ENCODE measurements around the gene TXNRD1.
A peak's percentile ranks its signal among the peaks of the same experiment; 100 is the strongest.

Gene TXNRD1

DNA sequence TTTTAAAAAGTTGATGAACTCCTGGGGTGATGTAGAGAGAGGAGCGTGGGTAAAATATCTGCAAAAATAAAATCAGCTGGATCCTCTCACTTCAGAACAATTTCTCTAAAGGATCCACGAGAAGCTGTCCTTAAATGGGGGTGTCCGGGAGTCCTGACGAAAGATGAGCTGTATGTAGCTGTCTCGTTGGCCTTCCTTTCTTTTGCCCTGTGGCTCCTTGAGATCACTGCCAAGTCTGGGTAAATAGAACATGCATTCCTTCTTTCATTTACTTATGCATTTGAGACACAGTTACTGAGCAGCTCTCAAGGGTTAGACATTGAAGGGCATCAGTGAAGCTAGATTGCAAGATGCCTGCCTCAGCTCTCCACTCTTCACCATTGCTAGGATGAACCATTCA is 35.2 kb upstream of the TXNRD1 start:
- H3K36me3 ChIP-seq (ENCODE audit: control insufficient read depth, insufficient read depth, low read length): no peaks in the 10 kb centered on the region
- H3K4me1 ChIP-seq (ENCODE audit: control insufficient read depth, insufficient read depth, low read length): peaks cover 41% of the 10 kb centered on the region
- peak overlapping the region; percentile 54 for H3K27ac ChIP-seq (ENCODE audit: low read depth, low read length)
- no peak overlapping the region for H3K4me3 ChIP-seq (ENCODE audit: low read length)
- no peak overlapping the region for H3K9ac ChIP-seq (ENCODE audit: low read length)
- no peaks in the 10 kb centered on the region for H3K27me3 ChIP-seq (ENCODE audit: control insufficient read depth, insufficient read depth, low read length)

DNA sequence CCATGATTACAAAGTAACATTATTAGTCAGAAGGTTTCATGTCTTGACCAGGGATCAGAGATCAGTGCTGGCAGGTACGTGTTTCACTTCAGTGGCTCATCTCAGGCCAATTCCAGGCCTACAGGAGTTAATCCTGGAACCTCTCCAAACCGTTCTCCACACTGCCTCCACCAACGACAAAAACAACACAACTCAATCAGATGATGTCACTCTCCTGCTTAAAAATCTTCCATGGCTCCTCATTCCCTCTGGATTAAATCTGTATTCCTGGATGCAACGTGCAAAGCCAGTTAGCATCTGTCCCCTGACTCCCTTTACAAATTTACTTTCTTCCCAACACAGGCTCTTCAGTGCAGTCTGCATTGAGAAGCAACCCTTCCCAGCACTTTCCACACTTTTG is 34.3 kb upstream of the TXNRD1 start:
- Histone ChIP-seq H3K36me3 (ENCODE audit: control insufficient read depth, insufficient read depth, low read length) (no peaks in the 10 kb centered on the region), H3K27me3 (ENCODE audit: control insufficient read depth, insufficient read depth, low read length) (no peaks in the 10 kb centered on the region), H3K9ac (ENCODE audit: low read length) (no peak overlapping the region), H3K27ac (ENCODE audit: low read depth, low read length) (peak overlapping the region; percentile 54), H3K4me1 (ENCODE audit: control insufficient read depth, insufficient read depth, low read length) (peaks cover 47% of the 10 kb centered on the region), H3K4me3 (ENCODE audit: low read length) (no peak overlapping the region)

DNA sequence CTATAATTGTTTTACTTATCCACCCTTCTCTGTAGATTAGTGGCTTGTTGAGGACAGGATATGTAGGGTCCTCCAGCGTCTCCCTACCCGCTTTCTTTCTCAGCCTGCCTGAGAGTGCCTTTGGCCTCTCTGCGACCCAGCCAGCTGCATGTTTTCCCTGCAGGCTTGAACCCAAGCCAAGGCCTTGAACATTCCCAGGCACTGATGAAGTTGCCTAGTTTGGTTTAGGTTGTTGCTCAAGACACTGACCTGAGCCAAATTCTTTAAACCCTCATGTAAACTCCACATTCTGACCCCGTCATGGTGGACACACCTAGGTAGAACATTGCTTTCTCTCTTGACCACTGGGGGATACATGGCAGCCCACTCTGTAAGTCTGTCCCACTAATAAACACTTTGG is 33.4 kb upstream of the TXNRD1 start:
- Histone ChIP-seq H3K36me3 (ENCODE audit: control insufficient read depth, insufficient read depth, low read length) (no peaks in the 10 kb centered on the region), H3K27me3 (ENCODE audit: control insufficient read depth, insufficient read depth, low read length) (no peaks in the 10 kb centered on the region), H3K9ac (ENCODE audit: low read length) (no peak overlapping the region), H3K4me3 (ENCODE audit: low read length) (no peak overlapping the region), H3K4me1 (ENCODE audit: control insufficient read depth, insufficient read depth, low read length) (peaks cover 42% of the 10 kb centered on the region), H3K27ac (ENCODE audit: low read depth, low read length) (peak overlapping the region; percentile 54)

DNA sequence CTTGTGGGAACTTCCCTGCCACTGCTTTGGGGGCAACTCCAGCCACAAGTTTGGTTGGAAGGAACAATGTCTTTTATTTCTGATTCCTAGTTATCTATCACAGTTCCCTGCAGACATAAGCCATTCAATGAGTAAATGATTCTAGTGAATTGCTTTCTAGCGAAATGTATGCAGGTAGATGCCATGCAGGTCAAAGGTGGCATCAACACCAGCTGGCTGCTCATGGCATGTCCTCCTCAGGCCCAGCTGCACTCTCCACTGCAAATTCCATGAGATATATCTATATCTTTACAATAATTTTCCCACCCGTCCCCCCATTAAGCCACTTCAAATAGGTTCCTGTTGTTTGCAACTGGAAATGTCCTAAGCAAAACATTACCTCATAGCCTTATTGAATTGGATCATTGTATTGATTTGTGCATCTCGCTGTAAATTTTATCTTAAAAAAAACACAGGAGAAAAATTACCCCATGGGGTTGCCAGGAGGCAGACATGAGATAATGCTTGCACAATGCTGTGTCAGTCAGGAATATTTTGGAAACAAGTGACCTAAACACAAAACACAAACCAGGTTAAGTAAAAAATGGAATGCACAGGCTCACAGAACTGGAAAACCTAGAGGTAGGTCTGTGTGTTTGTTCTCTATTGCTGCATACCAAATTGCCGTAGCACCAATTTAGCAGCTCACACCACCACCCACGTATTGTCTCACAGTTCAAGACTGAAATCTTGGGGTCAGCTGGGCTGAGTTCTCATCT is 32.8 kb upstream of the TXNRD1 start:
- Histone ChIP-seq H3K27ac (ENCODE audit: low read depth, low read length) (peak overlapping the region; percentile 54), H3K4me3 (ENCODE audit: low read length) (no peak overlapping the region), H3K36me3 (ENCODE audit: control insufficient read depth, insufficient read depth, low read length) (no peaks in the 10 kb centered on the region), H3K4me1 (ENCODE audit: control insufficient read depth, insufficient read depth, low read length) (peaks cover 36% of the 10 kb centered on the region), H3K9ac (ENCODE audit: low read length) (no peak overlapping the region), H3K27me3 (ENCODE audit: control insufficient read depth, insufficient read depth, low read length) (no peaks in the 10 kb centered on the region)

DNA sequence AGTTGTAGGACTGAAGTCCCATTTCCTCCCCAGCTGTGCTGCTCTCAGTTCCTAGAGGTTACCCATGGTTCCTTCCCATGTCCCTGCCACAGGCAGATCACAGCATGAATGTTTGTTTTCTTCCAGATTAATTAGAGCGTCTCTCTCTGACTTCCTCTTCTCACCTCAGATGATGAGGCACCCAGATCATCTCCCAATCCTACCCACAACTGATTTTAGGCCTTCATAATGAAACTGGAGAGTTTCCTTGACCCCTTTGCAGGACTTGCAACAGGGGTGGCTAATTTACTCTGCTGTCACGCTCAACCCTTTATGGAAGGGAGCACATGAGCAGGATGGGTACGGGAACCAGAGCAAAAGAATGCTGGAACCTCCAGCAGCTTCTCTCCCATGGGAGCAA is 32.1 kb upstream of the TXNRD1 start:
- H3K27me3 ChIP-seq (ENCODE audit: control insufficient read depth, insufficient read depth, low read length): no peaks in the 10 kb centered on the region
- no peak overlapping the region for H3K4me3 ChIP-seq (ENCODE audit: low read length)
- peak overlapping the region; percentile 22 for H3K27ac ChIP-seq (ENCODE audit: low read depth, low read length)
- no peaks in the 10 kb centered on the region for H3K36me3 ChIP-seq (ENCODE audit: control insufficient read depth, insufficient read depth, low read length)
- H3K9ac ChIP-seq (ENCODE audit: low read length): no peak overlapping the region
- peaks cover 29% of the 10 kb centered on the region for H3K4me1 ChIP-seq (ENCODE audit: control insufficient read depth, insufficient read depth, low read length)

DNA sequence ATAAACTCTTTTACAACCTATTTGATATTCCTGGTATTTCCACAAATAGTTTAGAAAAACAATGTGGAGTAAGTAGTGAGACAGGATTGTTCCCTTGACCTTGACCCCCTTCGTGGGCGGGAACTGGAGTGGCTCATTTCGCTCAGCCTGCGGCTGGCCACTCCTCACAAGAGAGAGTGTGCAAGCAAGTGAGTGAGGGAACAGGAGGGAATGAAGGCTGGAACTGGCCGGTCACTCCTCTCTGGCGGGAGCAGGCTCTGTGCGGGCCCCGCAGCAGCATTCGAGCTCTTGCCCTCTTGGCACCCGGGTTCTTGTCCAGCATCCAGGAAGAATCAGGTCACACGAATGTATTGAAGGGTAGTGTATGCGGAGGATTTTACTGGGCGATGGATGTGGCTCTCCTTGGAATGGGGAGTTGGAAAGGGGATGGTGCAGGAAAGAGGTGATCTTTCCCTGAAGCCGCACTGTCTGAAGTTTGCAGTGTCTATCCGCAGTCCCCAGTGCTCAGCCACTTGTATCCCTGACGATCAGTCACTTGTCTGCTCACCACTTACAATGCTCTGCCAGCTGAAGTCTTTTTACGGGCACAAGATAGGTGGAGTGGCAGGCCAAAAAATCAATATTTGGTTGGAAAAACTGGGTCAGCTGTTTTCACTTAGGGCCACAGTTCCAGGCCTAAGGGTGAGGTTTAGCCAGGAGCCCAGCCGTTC is 28.0 kb upstream of the TXNRD1 start:
- H3K27ac ChIP-seq (ENCODE audit: low read depth, low read length): no peak overlapping the region
- no peak overlapping the region for H3K9ac ChIP-seq (ENCODE audit: low read length)
- no peak overlapping the region for H3K4me3 ChIP-seq (ENCODE audit: low read length)
- H3K4me1 ChIP-seq (ENCODE audit: control insufficient read depth, insufficient read depth, low read length): peaks cover 8% of the 10 kb centered on the region
- no peaks in the 10 kb centered on the region for H3K27me3 ChIP-seq (ENCODE audit: control insufficient read depth, insufficient read depth, low read length)
- no peaks in the 10 kb centered on the region for H3K36me3 ChIP-seq (ENCODE audit: control insufficient read depth, insufficient read depth, low read length)

DNA sequence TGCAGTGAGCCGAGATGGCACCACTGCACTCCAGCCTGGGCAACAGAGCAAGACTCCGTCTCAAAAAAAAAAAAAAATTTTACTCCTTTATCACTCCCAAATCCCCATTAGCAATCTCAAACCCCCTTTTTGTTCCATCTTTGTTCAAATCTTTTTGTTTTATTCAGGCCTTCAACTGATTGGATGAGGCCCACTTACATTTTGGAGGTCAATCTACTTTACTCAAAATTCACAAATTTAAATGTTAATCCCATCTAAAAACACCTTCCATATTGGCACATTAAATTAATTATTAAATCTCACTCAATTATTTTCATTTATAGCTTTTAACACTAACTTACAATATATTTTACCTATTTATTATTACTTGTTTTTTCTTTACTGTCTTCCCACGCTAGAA is 27.0 kb upstream of the TXNRD1 start:
- Histone ChIP-seq H3K4me3 (ENCODE audit: low read length) (no peak overlapping the region), H3K27me3 (ENCODE audit: control insufficient read depth, insufficient read depth, low read length) (no peaks in the 10 kb centered on the region), H3K27ac (ENCODE audit: low read depth, low read length) (no peak overlapping the region), H3K9ac (ENCODE audit: low read length) (no peak overlapping the region), H3K36me3 (ENCODE audit: control insufficient read depth, insufficient read depth, low read length) (no peaks in the 10 kb centered on the region), H3K4me1 (ENCODE audit: control insufficient read depth, insufficient read depth, low read length) (peaks cover 7% of the 10 kb centered on the region)

DNA sequence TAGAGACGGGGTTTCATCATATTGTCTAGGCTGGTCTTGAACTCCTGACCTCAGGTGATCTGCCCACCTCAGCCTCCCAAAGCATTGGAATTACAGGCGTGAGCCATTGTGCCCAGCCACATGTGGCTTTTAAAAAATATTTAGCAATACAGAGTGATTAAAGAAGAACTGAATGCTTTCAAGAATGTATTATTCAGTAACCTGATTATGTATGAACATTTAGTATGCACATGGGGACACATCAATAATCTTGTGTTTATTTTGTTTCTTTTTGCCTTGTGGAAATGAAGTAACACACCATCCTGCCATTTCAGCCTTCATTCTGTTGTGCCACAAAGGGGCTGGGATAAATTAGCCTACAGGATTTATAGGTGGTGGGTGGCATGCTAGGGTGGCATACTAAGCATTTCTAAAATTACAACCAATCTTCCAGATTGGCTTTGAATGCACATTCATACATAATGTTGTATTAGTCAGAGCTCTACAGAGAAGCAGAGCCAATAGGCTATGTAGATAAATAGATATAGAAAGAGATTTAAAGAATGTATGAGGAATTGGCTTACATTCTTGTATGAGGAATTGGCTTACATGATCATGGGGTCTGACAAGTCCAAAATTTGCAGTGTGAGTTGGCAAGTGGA is 25.5 kb upstream of the TXNRD1 start:
- no peak overlapping the region for H3K27ac ChIP-seq (ENCODE audit: low read depth, low read length)
- H3K36me3 ChIP-seq (ENCODE audit: control insufficient read depth, insufficient read depth, low read length): no peaks in the 10 kb centered on the region
- H3K4me1 ChIP-seq (ENCODE audit: control insufficient read depth, insufficient read depth, low read length): peaks cover 5% of the 10 kb centered on the region
- H3K27me3 ChIP-seq (ENCODE audit: control insufficient read depth, insufficient read depth, low read length): no peaks in the 10 kb centered on the region
- H3K9ac ChIP-seq (ENCODE audit: low read length): no peak overlapping the region
- no peak overlapping the region for H3K4me3 ChIP-seq (ENCODE audit: low read length)

DNA sequence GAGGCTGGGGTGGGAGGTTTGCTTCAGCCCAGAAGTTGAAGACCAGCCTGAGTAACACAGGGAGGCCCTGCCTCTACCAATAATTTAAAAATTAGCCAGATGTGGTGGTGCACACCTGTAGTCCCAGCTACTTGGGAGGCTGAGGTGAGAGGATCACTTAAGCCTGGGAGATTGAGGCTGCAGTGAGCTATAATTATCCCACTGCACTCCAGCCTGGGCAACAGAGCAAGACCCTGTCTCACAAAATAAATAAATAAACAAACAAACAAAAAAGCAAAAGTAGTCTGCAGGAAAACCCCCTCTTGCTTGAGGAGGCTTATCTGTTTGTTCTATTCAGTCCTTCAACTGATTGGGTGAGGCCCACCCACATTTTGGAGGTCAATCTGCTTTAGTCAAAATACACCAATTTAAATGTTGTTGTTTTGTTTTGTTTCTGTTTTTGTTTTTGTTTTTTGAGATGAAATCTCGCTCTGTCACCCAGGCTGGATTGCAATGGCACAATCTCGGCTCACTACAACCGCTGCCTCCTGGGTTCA is 24.9 kb upstream of the TXNRD1 start:
- no peak overlapping the region for H3K9ac ChIP-seq (ENCODE audit: low read length)
- H3K4me1 ChIP-seq (ENCODE audit: control insufficient read depth, insufficient read depth, low read length): peaks cover 2% of the 10 kb centered on the region
- H3K27me3 ChIP-seq (ENCODE audit: control insufficient read depth, insufficient read depth, low read length): no peaks in the 10 kb centered on the region
- H3K36me3 ChIP-seq (ENCODE audit: control insufficient read depth, insufficient read depth, low read length): no peaks in the 10 kb centered on the region
- H3K27ac ChIP-seq (ENCODE audit: low read depth, low read length): no peak overlapping the region
- no peak overlapping the region for H3K4me3 ChIP-seq (ENCODE audit: low read length)

DNA sequence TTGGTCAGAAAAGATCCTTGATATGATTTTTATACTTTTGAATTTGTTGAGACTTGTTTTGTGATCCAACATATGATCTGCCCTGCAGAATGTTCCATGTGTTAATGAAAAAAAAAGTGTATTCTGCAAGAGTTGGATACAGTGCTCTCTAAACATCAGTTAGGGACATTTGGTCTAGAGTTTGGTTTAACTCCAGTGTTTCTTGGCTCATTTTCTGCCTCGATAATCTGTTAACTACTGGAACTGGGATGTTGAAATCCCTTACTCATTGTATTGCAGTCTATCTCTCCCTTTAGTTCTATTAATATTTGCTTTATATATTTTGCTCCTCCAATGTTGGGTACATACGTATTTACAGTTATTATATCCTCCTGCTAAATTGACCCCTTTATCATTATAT is 18.3 kb upstream of the TXNRD1 start:
- Histone ChIP-seq H3K4me1 (ENCODE audit: control insufficient read depth, insufficient read depth, low read length) (no peaks in the 10 kb centered on the region), H3K4me3 (ENCODE audit: low read length) (no peak overlapping the region), H3K9ac (ENCODE audit: low read length) (no peak overlapping the region), H3K36me3 (ENCODE audit: control insufficient read depth, insufficient read depth, low read length) (no peaks in the 10 kb centered on the region), H3K27me3 (ENCODE audit: control insufficient read depth, insufficient read depth, low read length) (no peaks in the 10 kb centered on the region), H3K27ac (ENCODE audit: low read depth, low read length) (no peak overlapping the region)

DNA sequence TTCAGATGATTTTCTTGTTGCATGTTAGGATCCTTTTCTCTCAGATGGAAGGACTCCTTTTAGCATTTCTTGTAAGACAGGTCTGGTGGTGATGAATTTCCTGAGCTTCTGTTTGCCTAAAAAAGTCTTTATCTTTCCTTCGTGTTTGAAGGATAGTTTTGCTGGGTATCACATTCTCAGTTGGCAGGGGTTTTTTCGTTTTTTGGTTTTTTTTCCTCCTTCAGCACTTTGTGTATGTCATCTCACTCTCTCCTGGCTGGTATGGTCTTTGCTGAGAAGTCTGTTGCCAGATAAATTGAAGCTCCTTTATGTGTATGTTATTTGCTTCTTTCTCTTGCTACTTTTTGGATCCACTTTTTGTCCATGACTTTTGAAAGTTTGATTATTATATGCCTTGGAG is 15.6 kb upstream of the TXNRD1 start:
- H3K36me3 ChIP-seq (ENCODE audit: control insufficient read depth, insufficient read depth, low read length): no peaks in the 10 kb centered on the region
- H3K27ac ChIP-seq (ENCODE audit: low read depth, low read length): no peak overlapping the region
- no peak overlapping the region for H3K9ac ChIP-seq (ENCODE audit: low read length)
- no peaks in the 10 kb centered on the region for H3K27me3 ChIP-seq (ENCODE audit: control insufficient read depth, insufficient read depth, low read length)
- H3K4me3 ChIP-seq (ENCODE audit: low read length): no peak overlapping the region
- H3K4me1 ChIP-seq (ENCODE audit: control insufficient read depth, insufficient read depth, low read length): no peaks in the 10 kb centered on the region

DNA sequence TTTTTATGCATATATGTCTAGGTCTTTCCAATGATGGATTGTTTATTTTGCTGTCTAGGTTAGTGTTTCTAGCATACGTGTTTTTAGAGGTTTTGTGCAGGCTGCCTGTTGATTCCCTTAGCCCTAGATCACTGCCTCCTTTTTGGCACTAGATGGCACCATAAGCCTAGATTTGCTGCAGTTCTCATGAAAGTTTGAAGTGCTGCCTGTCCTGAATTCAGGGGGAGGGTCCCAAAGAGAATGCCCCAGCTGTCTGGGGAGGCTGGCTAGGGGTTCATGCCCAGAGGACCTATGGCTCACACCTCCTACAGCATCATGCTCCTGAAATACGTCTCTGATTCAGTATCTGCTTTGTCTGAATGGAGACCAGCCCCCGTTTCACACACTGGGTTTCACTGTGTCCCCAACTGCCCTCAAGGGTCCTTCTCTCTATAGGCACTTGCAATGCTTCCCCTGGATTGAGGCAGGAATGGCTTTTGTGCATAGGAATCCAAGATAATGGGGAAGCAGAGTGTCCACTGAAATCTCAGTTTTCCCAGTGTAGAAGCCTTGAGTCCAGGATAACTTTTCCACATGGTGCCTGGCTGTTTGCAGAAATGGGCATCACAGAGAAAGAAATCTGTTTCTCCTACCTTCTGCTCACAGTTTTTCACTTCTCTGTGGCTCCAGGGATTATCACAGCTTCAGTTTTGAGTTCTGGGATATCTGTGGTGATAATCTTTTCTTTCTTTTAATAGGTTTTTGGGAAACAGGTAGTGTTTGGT is 14.2 kb upstream of the TXNRD1 start:
- H3K36me3 ChIP-seq (ENCODE audit: control insufficient read depth, insufficient read depth, low read length): no peaks in the 10 kb centered on the region
- H3K4me1 ChIP-seq (ENCODE audit: control insufficient read depth, insufficient read depth, low read length): no peaks in the 10 kb centered on the region
- H3K27me3 ChIP-seq (ENCODE audit: control insufficient read depth, insufficient read depth, low read length): no peaks in the 10 kb centered on the region
- no peak overlapping the region for H3K4me3 ChIP-seq (ENCODE audit: low read length)
- no peak overlapping the region for H3K9ac ChIP-seq (ENCODE audit: low read length)
- H3K27ac ChIP-seq (ENCODE audit: low read depth, low read length): no peak overlapping the region
